Measurements from ENCODE around the gene TMEM121. TPM values are rescaled to one million over a fixed set of nuclear protein-coding genes. Genes with fewer than 3 reads are reported as not detected.

TMEM121 gene
- total RNA-seq, 2 donors from 2014 or later: 0.82 TPM

DNA sequence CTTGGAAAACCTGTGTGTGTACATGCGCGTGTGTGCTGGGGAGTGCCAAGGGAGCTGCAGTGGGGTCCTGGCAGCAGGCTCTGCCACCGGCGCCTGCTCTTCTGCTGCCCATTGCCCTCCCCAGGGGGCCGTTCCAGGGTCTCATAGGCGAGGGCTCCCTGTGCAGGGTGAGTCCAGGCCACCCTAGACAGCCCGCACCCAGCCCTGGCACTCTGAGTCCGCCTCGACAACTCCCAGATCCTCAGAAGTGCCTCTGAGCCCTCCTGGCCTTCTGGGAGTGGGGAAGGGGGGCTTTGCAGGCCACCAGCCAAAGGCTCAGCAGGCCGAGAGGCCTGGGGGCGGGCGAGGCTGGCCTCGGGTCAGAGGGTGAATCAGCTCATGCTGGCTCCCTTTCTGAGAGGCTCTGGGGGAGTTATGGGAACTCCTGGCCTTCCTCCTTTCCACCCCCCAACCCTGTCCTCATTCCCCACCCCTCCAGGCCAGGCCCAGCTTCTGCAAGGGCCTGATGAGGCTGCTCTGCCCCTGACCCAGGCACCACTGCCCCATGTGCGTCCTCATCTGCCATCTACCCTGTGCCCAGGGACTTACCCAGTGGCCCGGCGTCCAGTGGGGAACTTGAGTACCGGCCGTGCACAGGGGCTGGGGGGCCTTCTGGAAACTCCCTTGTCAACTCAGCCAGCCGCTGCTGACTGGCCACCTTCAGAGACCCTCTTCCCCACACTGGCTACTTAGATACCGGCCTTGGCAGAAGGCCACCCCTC is 37.4 kb upstream of the TMEM121 start:
- peaks cover 12% of the 10 kb centered on the region for H3K27me3 ChIP-seq
- H3K36me3 ChIP-seq: no peaks in the 10 kb centered on the region
- peak; percentile 39 for DNase-seq
- intact Hi-C loops (cut with DNase I): loop anchor here (5.0 kb wide), 1 partner anchor 117 kb away; no protein-coding TSS in a partner anchor
- H3K9me3 ChIP-seq: no peaks in the 10 kb centered on the region
- H3K9ac ChIP-seq (ENCODE audit: low read depth in 2 of 2, low read length in 2 of 2): peak overlapping the region; percentile 85 to 96
- TF ChIP-seq, protein P1, sequence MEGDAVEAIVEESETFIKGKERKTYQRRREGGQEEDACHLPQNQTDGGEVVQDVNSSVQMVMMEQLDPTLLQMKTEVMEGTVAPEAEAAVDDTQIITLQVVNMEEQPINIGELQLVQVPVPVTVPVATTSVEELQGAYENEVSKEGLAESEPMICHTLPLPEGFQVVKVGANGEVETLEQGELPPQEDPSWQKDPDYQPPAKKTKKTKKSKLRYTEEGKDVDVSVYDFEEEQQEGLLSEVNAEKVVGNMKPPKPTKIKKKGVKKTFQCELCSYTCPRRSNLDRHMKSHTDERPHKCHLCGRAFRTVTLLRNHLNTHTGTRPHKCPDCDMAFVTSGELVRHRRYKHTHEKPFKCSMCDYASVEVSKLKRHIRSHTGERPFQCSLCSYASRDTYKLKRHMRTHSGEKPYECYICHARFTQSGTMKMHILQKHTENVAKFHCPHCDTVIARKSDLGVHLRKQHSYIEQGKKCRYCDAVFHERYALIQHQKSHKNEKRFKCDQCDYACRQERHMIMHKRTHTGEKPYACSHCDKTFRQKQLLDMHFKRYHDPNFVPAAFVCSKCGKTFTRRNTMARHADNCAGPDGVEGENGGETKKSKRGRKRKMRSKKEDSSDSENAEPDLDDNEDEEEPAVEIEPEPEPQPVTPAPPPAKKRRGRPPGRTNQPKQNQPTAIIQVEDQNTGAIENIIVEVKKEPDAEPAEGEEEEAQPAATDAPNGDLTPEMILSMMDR (IDR thresholded peaks at IDR 0.05): no peak
- H3K4me3 ChIP-seq: peak overlapping the region; percentile 64
- H3K4me1 ChIP-seq: peaks cover 20% of the 10 kb centered on the region
- peak overlapping the region; percentile 96 for H3K27ac ChIP-seq

DNA sequence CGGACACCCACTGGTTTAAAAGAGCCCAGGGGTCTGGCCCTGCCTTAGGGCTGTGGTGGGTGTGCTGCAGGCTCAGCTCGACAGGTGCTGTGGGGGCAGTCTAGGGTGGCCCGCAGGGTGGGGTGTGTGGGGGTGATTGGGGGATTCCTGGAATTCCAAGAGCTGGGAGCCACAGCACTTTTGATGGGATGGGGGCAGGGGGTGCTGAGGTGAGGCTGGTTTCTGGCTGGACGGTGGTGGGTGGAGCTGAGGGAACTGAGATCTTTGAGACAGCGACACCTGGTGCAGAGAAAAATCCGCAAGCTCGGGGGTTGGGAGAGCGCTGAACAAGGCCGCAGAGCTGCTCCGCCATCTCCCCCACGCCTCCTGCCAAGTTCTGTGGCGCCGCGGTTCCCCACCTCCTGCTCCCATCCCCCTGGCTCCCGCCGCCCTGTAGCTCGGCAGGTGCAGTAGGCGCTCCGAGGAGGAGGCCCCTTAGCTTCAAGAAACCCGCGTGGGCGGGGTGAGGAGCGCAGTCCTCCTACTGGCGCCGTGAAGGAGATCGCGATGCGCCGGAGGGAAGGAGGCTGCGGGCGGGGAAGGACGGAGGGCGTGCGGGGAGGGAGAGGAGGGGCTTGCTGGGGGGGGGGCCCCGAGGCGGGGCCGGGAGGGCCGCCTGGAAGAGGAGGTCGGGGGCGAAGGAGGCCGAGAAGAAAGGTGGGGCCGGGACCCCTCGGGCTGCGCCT is 36.7 kb upstream of the TMEM121 start:
- intact Hi-C loops (cut with DNase I): loop anchor here (5.0 kb wide), 2 partner anchors 38 to 117 kb away; partner anchors contain the start of gene TMEM121
- Histone ChIP-seq H3K4me3 (peak overlapping the region; percentile 64), H3K4me1 (peaks cover 20% of the 10 kb centered on the region), H3K9me3 (no peaks in the 10 kb centered on the region), H3K27ac (peak overlapping the region; percentile 96), H3K9ac (ENCODE audit: low read depth in 2 of 2, low read length in 2 of 2) (peak overlapping the region; percentile 85 to 96), H3K36me3 (no peaks in the 10 kb centered on the region), H3K27me3 (peaks cover 12% of the 10 kb centered on the region)
- DNase-seq: peak; percentile 94
- TF ChIP-seq, protein P1 (IDR thresholded peaks at IDR 0.05): peak; percentile 37

DNA sequence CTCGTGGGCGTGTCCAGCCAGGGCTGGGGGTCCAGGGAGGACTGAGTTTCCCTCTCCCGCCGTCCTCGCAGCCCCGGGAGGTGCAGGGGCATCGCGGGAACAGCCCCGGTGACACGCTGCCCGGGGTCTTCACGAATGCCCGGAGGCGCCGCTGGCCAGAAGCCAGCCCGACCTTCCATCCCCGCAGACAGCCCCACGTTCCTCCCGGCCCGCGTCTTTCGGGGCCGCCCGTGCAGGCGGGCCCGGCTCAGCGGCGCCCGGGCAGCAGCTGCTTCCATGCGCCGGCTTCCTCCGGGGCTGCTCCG is 36.2 kb upstream of the TMEM121 start:
- Histone ChIP-seq H3K4me1 (peaks cover 20% of the 10 kb centered on the region), H3K36me3 (no peaks in the 10 kb centered on the region), H3K4me3 (peak overlapping the region; percentile 64), H3K9me3 (no peaks in the 10 kb centered on the region), H3K27ac (peak overlapping the region; percentile 96), H3K9ac (ENCODE audit: low read depth in 2 of 2, low read length in 2 of 2) (peak overlapping the region; percentile 85 to 96), H3K27me3 (peaks cover 12% of the 10 kb centered on the region)
- intact Hi-C loops (cut with DNase I): loop anchor here (5.0 kb wide), 1 partner anchor 37 kb away; the partner anchor contains the start of gene TMEM121
- TF ChIP-seq, protein P1 (IDR thresholded peaks at IDR 0.05): no peak
- no peak for DNase-seq

DNA sequence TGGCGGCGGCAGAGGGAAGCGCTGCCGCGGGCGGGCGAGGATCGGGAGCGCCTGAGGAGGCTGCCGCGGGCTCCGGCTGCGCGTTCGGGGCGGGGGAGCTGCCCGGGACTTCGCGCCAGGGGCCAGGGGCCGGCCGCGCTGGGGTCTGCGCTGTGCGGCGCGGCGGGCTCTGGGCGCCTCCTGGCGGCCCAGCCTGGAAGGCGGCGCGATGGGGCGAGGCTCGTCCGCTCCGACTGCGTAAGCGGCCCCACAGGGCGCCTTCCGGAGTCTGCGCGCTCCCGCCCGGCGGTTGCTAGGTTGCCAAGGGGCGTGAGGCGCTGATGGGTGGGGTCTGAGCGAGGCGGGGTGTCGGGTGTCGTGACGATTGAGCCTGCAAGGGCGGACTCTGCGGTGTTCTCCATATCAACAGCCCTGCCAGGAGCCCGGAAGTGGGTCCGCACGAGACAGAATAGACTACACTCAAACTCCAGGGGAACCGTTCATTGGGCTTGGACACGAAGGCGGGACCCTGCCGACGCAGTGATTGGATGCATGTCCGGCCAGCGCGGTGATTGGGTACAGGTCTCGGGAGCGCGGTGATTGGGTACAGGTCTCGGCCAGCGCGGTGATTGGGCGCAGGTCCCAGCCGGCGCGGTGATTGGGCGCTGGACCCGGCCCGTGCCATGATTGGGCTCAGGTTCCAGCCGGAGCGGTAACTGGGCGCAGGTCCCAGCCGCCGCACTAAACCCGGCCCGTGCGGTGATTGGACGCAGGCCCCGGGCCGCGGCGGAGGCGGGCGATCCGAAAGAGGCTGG is 35.6 kb upstream of the TMEM121 start, which contains the start of gene TEDC1:
TEDC1 (plus strand) TSS at position 675 of the 794 bp plus-strand sequence. CDS start 130 bp downstream, outside the sequence.
- intact Hi-C loops (cut with DNase I): loop anchor here (5.0 kb wide), 1 partner anchor 37 kb away; the partner anchor contains the start of gene TMEM121
- TF ChIP-seq, protein P1 (IDR thresholded peaks at IDR 0.05): peak; percentile 61
- Histone ChIP-seq H3K9ac (ENCODE audit: low read depth in 2 of 2, low read length in 2 of 2) (peak within 1 kb of the TSS; percentile 85 to 96), H3K4me3 (peak within 1 kb of the TSS; percentile 91), H3K27ac (peak within 1 kb of the TSS; percentile 96), H3K9me3 (no peaks in the 10 kb centered on the region), H3K36me3 (no peaks in the 10 kb centered on the region), H3K4me1 (peaks cover 17% of the 10 kb centered on the region), H3K27me3 (peaks cover 12% of the 10 kb centered on the region)
- DNase-seq: peak; percentile 99
